BE2C (cell line): ENCODE results near the gene PHLDA1.

Experiments used
- DNase-seq: peaks from one replicate; pipeline ENCODE4 v3.0.0-alpha.2; 2020
- H3K27me3 ChIP-seq: fragments of 250-450 bp; sonication (Bioruptor Pico); 2 replicates; pipeline ENCODE4 v1.5.1; 2020; ENCODE audit warnings: mild to moderate bottlenecking
- H3K36me3 ChIP-seq: fragments of 250-450 bp; sonication (Bioruptor Pico); 2 replicates; pipeline ENCODE4 v1.5.1; 2020; ENCODE audit warnings: mild to moderate bottlenecking
- H3K4me1 ChIP-seq: fragments of 250-450 bp; sonication (Bioruptor Pico); 2 replicates; pipeline ENCODE4 v1.5.1; 2020
- H3K4me3 ChIP-seq: 2 replicates; pipeline ENCODE4 v1.5.1; 2011; ENCODE audit warnings: low read depth, low read length
- H3K9me3 ChIP-seq: fragments of 250-450 bp; sonication (Bioruptor Pico); 2 replicates; pipeline ENCODE4 v1.5.1; 2020
- CTCF ChIP-seq: IDR thresholded peaks from 2 replicates; pipeline ENCODE4 v1.5.1; 2012; ENCODE audit warnings: mild to moderate bottlenecking, low read depth, low read length

Gene PHLDA1

DNA sequence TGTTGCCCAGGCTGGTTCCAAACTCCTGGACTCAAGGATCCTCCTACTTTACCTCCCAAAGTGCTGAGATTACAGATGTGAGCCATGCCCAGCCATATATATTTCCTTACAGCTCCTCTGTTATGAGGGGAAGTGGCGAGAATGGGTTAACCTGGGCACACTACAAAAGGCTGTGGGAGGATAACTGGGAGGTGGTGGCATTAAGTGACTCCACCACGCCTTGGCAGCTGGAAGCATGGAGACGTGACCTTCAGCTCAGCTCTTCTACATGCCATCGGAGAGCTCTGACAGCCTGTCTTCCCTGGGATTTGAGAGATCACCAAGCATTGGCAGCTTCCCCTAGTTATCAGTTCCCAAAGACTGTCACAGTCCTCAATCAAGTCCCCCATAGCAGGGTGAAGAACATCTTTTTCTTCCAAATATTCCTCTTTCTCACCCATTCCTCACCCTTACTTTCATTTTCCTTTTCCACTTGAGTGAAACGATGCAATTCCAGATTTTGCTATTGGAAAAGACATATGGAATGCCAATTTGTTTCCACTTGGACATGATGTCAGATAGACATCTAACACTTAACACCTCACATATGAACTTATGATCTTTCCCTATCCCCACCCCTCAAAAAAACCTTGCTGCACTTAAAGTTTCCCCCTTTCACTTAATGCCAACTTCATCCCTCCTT, 48.5 kb downstream of the PHLDA1 start:
- Histone ChIP-seq H3K27me3 (no peaks in the 10 kb centered on the region; the same call in 1 of the 2 replicates), H3K9me3 (no peaks in the 10 kb centered on the region), H3K4me3 (no peak overlapping the region), H3K36me3 (no peaks in the 10 kb centered on the region), H3K4me1 (peaks cover 6% of the 10 kb centered on the region)
- TF ChIP-seq CTCF, result no peak
- no peak for DNase-seq

- no peaks in the 10 kb centered on the region for H3K9me3 ChIP-seq
Measured at GRCh38 chr12:75982169-75982564, 49.4 kb downstream of the PHLDA1 start.

DNA sequence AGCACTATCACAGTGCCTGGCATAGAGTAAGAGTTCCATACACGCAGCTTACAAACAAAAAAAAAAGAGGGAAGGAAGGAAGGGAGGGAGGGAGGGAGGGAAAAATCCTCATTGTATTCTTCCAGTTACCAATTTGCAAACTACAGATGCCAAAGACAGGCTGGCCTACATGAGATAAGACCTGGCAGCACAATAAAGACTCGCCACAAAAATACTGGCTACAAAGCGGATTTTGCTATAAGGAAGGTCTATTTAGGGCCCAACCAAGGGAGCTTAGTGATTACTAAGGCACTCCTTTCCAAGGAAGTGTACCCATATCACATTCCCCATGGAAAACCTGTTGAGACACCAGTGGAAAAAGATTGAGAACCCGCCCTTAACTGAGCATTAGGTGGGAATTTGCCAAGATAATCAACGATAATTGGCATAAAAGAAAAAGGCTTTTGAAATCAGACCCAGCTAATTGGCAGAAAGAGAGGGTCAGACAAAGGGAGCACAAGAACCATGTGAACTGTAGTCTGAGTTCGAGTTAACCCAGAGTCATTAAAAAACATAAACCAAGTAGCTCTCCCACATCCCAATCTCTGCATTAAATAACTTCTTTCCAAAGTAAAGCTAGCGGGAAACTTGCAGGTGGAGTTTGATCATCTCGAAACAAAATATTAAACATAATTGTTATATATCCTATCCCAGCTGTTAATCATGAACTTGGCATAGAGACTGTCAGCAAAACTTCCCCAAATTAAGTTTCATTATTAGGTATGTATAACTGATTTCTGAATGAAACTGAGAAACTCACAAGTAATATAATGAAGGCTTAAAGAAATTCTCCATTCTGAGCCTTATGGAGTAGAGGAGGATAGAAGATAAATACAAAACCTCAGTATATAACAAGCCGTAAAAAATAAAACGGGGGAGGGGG, 50.1 kb downstream of the PHLDA1 start:
- peaks cover 11% of the 10 kb centered on the region for H3K4me1 ChIP-seq
- TF ChIP-seq CTCF, result no peak

More at GRCh38 chr12:75982169-75982564, 49.4 kb downstream of the PHLDA1 start:
- DNase-seq, result no peak
- no peak for TF ChIP-seq CTCF
- H3K27me3 ChIP-seq, result no peaks in the 10 kb centered on the region; the same call in 1 of the 2 replicates
- H3K4me1 ChIP-seq, result peaks cover 11% of the 10 kb centered on the region
- H3K36me3 ChIP-seq, result no peaks in the 10 kb centered on the region
- H3K4me3 ChIP-seq, result no peak overlapping the region

DNA sequence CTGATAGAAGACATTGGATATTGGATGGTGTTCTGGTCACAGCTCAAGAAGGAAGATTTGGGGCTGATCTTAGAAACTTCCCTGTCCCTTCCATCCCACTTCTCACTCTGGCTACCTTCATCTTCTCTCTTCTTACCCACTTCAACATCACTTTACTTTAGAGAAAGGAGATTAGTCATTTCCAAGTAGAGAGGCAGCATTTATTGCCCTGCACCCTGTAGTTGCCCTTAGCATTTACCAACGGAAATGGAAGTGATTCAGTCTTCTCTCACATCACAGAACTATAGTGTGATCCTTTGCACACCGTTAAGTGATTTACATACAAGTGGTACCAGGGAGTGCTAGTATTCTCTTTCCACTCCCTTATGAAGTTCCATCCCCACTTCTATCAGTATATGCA, 52.4 kb downstream of the PHLDA1 start:
- TF ChIP-seq CTCF, result no peak
- Histone ChIP-seq H3K9me3 (no peaks in the 10 kb centered on the region), H3K4me1 (peaks cover 11% of the 10 kb centered on the region), H3K27me3 (no peaks in the 10 kb centered on the region; the same call in 1 of the 2 replicates), H3K4me3 (no peak overlapping the region), H3K36me3 (no peaks in the 10 kb centered on the region)
- DNase-seq, result no peak

More for the DNA sequence above, 50.1 kb downstream of the PHLDA1 start:
- no peak for DNase-seq
- Histone ChIP-seq H3K9me3 (no peaks in the 10 kb centered on the region), H3K4me3 (no peak overlapping the region), H3K27me3 (no peaks in the 10 kb centered on the region; the same call in 1 of the 2 replicates), H3K36me3 (no peaks in the 10 kb centered on the region)

- H3K4me3 ChIP-seq, result no peak overlapping the region
Measured at GRCh38 chr12:75978677-75979076, 52.9 kb downstream of the PHLDA1 start.

More at GRCh38 chr12:75978677-75979076, 52.9 kb downstream of the PHLDA1 start:
- TF ChIP-seq CTCF, result no peak
- H3K27me3 ChIP-seq, result no peaks in the 10 kb centered on the region; the same call in 1 of the 2 replicates
- no peaks in the 10 kb centered on the region for H3K36me3 ChIP-seq
- peaks cover 11% of the 10 kb centered on the region for H3K4me1 ChIP-seq
- H3K9me3 ChIP-seq, result no peaks in the 10 kb centered on the region
- no peak for DNase-seq
